Thoracic aorta (tissue), 2 donors: ENCODE measurements around the gene GARRE1. TPM values are rescaled to one million over a fixed set of nuclear protein-coding genes. Genes with fewer than 3 reads are reported as not detected.

Experiments used
- ATAC-seq: fragments of 150-250 bp; one replicate; pipeline ENCODE4 v1.8.0; 2017; ENCODE audit warnings: low read depth; ENCODE audit not compliant: insufficient number of reproducible peaks, low FRiP score
- DNase-seq: peaks from one replicate; pipeline ENCODE4 v3.0.0-alpha.2; 2020; ENCODE audit warnings: low spot score
- H3K27ac ChIP-seq, 2 donors: fragments of 200-600 bp; sonication (generic); 1 replicate in 1 of 2; 2 replicates in 1 of 2; pipeline ENCODE4 v1.5.1; 2016; ENCODE audit warnings: mild to moderate bottlenecking in 2 of 2, moderate library complexity in 2 of 2
- H3K27me3 ChIP-seq: fragments of 200-600 bp; sonication (generic); replicated peaks from 2 replicates; pipeline ENCODE4 v1.6.0; 2016; ENCODE audit warnings: mild to moderate bottlenecking; ENCODE audit not compliant: insufficient read depth
- H3K36me3 ChIP-seq: fragments of 200-600 bp; sonication (generic); one replicate; pipeline ENCODE4 v1.5.1; 2016
- H3K4me1 ChIP-seq, 2 donors: fragments of 200-600 bp; sonication (generic); 1 replicate in 1 of 2; 2 replicates in 1 of 2; pipeline versions ENCODE4 v1.5.1 to v1.6.0; 2016; ENCODE audit warnings: low read depth in 2 of 2, mild to moderate bottlenecking in 1 of 2; ENCODE audit not compliant: control insufficient read depth in 1 of 2
- H3K4me3 ChIP-seq: fragments of 200-600 bp; sonication (generic); 2 replicates; pipeline ENCODE4 v1.5.1; 2016; ENCODE audit warnings: mild to moderate bottlenecking
- H3K9me3 ChIP-seq: fragments of 200-600 bp; sonication (generic); 2 replicates; pipeline ENCODE4 v1.5.1; 2016
- total RNA-seq, 2 donors: library from RNA; depleted of rRNA; stranded (reverse); fragments of >200 nt; gene quantifications; one replicate each; pipeline versions ENCODE4 v1.1.0 to v1.2.3, GENCODE V29; 2016
- TF ChIP-seq, protein P1 (sequence below): fragments of 200-600 bp; sonication (generic); IDR thresholded peaks from one replicate; pipeline ENCODE4 v1.5.1; 2019; ENCODE audit warnings: antibody characterized with exemption

GARRE1 gene
- total RNA-seq, 2 donors from 2014 or later = 31.4 to 37.5 TPM

DNA sequence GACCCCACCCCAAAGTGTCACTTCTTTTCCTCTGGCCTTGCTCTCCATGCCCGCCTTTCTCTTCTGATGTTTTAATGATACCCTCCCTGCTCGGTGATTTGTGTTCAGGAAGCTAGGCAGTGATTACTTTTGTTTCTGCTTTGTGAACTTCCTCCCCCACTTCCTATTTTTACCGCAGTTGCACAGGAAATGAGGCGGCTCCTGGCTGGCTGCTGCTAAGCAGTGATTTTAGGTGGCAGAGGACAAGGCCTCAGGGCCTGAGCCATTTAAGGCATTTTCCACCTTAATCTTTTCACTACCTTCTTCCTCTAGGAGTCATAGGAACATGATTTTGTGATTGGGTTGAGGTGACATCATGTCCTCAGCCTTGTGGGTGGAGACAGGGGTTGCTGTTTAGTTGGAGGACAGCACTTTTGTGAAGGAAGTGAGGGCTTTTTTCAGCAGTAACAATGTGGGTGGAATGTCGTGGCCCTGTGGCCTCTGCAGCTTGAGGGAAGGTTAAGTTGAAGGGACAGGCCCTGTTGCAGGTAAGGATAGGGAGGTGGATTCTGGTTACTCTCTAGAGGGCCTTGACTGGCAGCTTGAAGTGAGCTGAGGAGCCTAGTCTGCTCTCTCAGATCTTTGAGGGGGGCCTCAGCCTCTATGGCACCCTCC is 15.7 kb downstream of the GARRE1 start:
- Histone ChIP-seq H3K4me1 (peaks cover 33 to 82% of the 10 kb centered on the region in 2 donors), H3K27me3 (no peaks in the 10 kb centered on the region), H3K27ac (peak overlapping the region; percentile 88 to 89), H3K4me3 (peak overlapping the region; percentile 54), H3K36me3 (no peaks in the 10 kb centered on the region), H3K9me3 (no peaks in the 10 kb centered on the region)
- DNase-seq (peak; percentile 16), ATAC-seq (peak; percentile 73)
- TF ChIP-seq, protein P1, sequence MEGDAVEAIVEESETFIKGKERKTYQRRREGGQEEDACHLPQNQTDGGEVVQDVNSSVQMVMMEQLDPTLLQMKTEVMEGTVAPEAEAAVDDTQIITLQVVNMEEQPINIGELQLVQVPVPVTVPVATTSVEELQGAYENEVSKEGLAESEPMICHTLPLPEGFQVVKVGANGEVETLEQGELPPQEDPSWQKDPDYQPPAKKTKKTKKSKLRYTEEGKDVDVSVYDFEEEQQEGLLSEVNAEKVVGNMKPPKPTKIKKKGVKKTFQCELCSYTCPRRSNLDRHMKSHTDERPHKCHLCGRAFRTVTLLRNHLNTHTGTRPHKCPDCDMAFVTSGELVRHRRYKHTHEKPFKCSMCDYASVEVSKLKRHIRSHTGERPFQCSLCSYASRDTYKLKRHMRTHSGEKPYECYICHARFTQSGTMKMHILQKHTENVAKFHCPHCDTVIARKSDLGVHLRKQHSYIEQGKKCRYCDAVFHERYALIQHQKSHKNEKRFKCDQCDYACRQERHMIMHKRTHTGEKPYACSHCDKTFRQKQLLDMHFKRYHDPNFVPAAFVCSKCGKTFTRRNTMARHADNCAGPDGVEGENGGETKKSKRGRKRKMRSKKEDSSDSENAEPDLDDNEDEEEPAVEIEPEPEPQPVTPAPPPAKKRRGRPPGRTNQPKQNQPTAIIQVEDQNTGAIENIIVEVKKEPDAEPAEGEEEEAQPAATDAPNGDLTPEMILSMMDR = no peak

DNA sequence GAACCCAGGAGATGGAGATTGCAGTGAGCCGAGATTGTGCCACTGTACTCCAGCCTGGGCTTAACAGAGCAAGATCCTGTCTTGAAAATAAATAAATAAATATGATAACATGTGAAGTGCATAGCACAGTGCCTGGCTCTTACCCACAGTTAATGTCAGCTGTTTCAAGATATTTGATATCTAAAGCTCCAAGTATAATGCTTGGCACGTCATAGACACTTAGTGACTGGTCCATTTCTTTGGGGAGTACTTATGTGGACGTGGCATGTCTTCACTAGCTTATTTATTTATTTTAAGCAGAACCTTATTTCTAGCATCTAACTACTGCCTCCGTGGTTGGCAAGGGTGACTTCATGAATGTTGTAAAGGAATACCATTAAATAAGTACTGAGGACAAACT is 18.8 kb downstream of the GARRE1 start:
- Histone ChIP-seq H3K4me1 (peaks cover 32 to 87% of the 10 kb centered on the region in 2 donors), H3K4me3 (no peak overlapping the region), H3K27ac (peak overlapping the region; percentile 31 to 88), H3K27me3 (no peaks in the 10 kb centered on the region), H3K36me3 (no peaks in the 10 kb centered on the region), H3K9me3 (no peaks in the 10 kb centered on the region)
- DNase-seq (no peak), ATAC-seq (no peak)
- TF ChIP-seq, protein P1 = no peak

DNA sequence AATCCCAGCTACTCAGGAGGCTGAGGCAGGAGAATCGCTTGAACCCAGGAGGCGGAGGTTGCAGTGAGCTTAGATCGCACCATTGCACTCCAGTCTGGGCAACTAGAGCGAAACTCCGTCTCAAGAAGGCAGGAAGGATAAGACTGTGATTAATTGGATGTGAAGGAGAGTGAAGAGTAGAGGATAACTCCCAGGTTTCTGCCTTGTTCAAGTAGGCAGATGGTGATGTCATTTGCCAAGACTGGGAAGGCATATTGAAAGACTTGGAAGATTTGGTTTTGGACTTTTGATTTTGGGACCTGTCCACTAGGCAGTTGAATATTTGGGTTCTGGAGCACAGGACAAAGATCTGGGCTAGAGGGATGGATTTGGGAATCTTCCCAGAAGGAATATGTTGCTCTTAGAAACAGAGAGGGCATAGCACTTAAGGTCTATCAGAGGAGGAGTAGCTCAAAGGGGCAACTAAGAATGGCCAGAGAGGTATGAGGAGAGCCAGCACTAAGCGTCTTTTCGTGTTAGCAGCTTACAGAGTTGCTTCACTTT is 20.0 kb downstream of the GARRE1 start:
- DNase-seq (no peak), ATAC-seq (peak; percentile 15)
- Histone ChIP-seq H3K27me3 (no peaks in the 10 kb centered on the region), H3K27ac (peak overlapping the region; percentile 65 to 71), H3K36me3 (no peaks in the 10 kb centered on the region), H3K9me3 (no peaks in the 10 kb centered on the region), H3K4me3 (peak overlapping the region; percentile 6), H3K4me1 (peaks cover 20 to 84% of the 10 kb centered on the region in 2 donors)
- TF ChIP-seq, protein P1 = no peak

DNA sequence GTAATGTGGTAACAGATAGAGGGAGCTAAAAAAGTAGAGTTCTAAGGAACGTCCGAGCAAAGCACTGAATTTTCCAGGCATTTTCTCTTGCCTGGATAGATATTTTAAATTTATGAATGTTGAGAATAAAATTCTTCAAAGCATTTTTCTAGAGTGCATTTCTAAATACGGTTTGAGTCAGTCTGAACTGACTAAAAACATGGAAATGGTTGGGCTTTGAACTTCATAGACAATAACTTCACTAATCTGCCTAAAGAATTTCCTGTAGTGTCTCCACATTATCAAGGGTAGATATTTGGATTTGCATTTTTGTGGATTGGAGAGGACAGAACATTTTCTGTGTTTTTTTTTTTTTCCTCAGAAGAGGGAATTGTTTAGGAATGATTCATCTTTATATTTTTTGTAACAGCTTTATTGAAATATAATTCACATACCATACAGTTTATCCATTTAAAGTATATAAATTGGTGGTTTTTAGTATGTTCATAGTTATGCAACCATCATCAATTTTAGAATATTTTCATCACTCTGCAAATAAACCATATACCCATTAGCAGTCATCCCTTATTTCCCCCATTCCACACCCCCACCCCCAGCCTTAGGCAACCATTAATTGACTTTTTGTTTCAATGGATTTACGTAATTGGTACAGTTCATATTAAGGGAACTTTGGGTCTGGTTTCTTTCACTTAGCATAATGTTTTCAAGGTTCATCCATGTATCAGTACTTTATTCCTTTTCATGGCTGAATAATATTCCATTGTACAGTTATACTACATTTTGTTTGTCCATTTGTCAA is 20.7 kb downstream of the GARRE1 start:
- H3K4me3 ChIP-seq = peak overlapping the region; percentile 6
- H3K27me3 ChIP-seq = no peaks in the 10 kb centered on the region
- ATAC-seq = peak; percentile 31
- TF ChIP-seq, protein P1 = no peak
- H3K4me1 ChIP-seq = peaks cover 14 to 80% of the 10 kb centered on the region in 2 donors
- H3K36me3 ChIP-seq = no peaks in the 10 kb centered on the region
- no peaks in the 10 kb centered on the region for H3K9me3 ChIP-seq
- peak overlapping the region; percentile 65 to 71 for H3K27ac ChIP-seq
- DNase-seq = no peak

DNA sequence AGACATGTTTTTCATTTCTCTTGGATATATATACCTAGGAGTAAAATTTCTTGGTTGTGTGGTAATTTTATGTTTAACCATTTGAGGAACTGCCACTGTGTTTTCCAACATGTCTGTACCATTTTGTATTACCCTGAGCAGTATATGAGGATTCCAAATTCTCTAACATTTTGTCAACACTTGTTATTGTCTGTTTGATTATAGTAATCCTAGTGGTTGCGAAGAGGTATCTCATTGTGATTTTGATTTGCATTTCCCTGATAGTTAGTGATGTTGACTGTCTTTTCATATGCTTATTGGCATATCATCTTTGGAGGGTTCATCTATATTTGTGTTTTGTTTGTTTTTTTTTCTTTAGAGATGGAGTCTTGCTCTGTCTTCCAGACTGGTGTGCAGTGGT is 21.4 kb downstream of the GARRE1 start:
- H3K4me1 ChIP-seq = peaks cover 9 to 74% of the 10 kb centered on the region in 2 donors
- H3K9me3 ChIP-seq = no peaks in the 10 kb centered on the region
- ATAC-seq (no peak), DNase-seq (no peak)
- H3K36me3 ChIP-seq = no peaks in the 10 kb centered on the region
- H3K27me3 ChIP-seq = no peaks in the 10 kb centered on the region
- H3K27ac ChIP-seq = peak overlapping the region in 1 of 2 donors; percentile 71
- H3K4me3 ChIP-seq = no peak overlapping the region
- TF ChIP-seq, protein P1 = no peak
